K562 treated with DMSO at 1 percent for 4 hours (cell line): ENCODE measurements around the gene PPP1R1B. TPM values are rescaled to one million over a fixed set of nuclear protein-coding genes. Genes with fewer than 3 reads are reported as not detected.

Experiments
- total RNA-seq: library from RNA; unstranded; fragments of 300-600 nt; gene quantifications from 2 replicates; pipeline ENCODE4 v1.2.3, GENCODE V29; 2022; ENCODE audit not compliant: insufficient read depth

Gene PPP1R1B
- total RNA-seq = not detected in 2 replicates

DNA sequence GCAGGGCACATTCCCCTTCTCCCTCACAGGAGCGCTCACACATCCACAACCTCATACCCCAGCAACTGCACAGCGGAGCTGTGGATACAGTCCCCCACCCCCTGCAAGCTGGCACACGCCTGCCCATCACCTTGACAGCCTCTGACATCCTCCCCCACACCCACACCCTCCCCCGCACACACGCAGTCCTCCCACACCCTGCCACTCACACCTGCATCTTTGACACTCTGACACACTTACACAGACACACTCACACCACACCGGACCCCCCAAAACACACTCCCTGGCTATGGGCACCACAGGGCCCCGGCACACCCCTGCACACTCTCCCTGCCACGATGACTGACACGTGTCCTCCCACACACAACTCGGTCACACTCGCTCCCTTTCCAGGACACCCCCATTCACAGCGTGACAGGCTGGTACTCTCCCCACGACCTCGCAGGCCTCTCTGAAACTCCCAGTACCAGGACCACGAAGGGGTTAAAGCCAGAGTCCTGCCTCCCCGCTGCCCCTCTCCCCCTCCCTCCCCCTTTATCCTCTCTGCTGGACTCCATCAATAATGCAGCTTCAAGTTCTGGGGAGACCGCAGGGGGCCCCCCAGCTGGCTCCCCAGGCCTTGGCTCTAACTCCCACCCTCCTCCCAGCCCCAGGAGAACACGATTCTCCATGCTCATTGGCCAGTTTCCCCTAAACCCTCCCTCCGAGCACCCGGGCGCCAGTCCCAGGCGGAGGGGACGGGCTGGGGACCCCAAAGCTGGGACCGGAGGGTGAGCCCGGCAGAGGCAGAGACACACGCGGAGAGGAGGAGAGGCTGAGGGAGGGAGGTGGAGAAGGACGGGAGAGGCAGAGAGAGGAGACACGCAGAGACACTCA is at the start of gene PPP1R1B:
Gene PPP1R1B, plus strand, starts transcription at position 782 of the 876 bp plus-strand sequence. CDS start 441 bp downstream, outside the sequence.

DNA sequence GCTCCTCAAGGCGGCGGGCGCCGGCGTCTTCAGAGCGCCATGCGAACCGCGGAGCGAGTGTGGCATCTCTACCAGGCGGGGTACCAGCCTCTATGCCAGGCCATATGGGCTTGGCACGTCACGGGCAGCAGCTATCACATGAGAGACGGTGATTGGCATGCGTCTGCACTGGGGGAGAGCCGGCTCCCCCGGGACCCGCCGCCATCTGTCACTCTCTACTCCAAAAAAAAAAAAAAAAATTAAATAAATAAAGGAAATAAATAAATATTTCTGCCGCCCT is 19.0 kb upstream of the PPP1R1B start, which contains the start of gene NEUROD2:
Gene NEUROD2, minus strand, starts transcription at position 70 of the 280 bp plus-strand sequence. CDS start 1,321 bp downstream, outside the sequence.

DNA sequence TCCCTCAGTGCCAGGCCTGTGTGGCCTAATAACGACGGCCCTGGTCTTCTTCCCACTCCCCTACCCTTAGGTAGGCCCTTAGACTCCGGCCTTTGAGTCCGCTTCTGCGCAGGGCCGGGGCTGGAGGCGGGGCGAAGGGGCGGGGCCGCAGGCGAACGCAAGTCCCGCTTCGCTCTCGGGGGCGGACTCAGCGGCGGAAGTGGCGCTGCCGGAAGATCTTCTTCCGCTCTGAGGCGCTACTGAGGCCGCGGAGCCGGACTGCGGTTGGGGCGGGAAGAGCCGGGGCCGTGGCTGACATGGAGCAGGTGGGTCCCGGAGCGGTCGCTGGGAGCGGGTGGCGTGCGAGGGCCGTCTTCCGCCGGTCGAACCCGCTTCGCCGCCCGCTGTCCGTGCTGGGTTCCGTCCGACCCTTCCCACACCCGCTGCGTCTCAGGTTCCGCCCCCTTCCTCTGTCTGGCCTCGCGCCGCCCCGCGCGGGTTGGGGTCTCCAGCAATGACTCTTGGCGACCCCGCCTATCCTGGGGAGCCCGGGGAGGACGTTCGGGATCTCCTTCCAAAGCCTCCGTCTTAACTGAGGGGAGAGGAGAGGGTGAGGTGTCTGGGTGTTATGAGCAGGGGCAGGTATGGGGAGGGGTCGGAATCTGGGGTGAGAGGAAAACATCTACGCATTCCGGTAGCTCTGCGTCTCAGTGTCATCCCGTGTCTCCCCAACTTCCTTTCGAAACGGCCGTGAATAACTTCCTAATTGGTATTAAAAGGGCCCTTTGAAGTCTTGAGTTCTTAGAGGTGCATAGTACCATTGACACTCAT is 10.4 kb downstream of the PPP1R1B start, which contains the start of gene STARD3:
Gene STARD3, plus strand, starts transcription at position 218 of the 810 bp plus-strand sequence. CDS start 16,388 bp downstream, outside the sequence.

DNA sequence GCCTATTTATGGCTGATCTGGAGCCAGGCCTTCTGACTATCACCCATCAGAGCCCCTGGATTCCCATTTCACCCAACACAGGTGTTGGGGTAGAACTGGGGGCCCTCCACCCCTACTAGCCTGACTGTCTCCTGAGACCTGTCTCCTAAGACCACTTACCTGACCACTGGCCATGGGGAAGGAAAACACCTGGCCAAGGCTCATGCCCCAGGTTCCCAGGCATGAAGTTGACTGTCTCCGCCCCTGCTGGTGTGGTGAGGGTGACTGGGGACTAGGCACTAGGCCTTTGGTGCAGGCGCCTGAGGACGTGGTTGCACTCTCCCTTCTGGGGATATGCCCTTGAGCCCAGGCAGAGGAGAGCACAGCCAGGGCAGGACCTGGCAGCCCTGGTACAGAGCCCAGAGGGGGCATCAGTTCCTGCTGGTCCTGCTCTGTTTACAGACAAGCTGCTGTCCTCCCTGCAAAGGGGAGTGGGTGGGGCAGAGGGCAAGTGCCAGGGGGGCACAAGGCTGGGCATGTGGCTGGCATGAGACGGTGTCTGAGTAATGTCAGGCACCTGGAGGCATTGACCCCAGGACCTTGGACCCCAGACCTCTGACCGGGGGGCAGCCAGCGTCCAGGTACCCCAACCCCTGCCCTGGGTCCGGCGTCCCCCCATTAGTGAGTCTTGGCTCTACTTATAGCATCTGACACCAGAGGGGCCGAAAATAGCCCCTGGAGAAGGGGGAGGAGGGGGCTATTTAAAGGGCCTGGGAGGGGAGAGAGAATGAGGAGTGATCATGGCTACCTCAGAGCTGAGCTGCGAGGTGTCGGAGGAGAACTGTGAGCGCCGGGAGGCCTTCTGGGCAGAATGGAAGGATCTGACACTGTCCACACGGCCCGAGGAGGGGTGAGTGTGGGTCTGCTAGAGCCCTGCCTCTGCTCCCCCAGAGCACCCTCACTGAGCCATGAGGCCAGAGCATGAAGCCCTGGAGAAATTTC is 38.1 kb downstream of the PPP1R1B start, which contains the start of gene TCAP:
Gene TCAP, plus strand, starts transcription at position 769 of the 981 bp plus-strand sequence. Its CDS starts 11 bp downstream, at position 780.

DNA sequence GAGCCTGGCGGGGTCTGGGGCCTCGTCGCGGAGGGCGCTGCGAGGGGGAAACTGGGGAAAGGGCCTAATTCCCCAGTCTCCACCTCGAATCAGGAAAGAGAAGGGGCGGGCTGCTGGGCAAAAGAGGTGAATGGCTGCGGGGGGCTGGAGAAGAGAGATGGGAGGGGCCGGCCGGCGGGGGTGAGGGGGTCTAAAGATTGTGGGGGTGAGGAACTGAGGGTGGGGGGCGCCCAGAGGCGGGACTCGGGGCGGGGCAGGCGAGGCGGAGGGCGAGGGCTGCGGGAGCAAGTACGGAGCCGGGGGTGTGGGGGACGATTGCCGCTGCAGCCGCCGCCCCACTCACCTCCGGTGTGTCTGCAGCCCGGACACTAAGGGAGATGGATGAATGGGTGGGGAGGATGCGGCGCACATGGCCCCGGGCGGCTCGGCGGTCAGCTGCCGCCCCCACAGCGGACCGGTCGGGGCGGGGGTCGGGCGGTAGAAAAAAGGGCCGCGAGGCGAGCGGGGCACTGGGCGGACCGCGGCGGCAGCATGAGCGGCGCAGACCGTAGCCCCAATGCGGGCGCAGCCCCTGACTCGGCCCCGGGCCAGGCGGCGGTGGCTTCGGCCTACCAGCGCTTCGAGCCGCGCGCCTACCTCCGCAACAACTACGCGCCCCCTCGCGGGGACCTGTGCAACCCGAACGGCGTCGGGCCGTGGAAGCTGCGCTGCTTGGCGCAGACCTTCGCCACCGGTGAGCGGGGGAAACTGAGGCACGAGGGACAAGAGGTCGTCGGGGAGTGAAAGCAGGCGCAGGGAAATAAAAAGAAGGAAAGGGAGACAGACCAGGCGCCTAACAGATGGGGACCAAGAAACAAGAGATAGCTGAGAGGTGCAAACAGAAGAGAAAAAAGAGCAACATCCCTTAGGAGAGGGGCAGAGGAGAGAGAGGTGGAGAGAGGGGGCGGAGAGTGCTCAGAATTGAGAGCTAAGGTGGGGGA is 41.5 kb downstream of the PPP1R1B start, which contains the start of gene PNMT:
Gene PNMT, plus strand, starts transcription at position 509 of the 980 bp plus-strand sequence. Its CDS starts 23 bp downstream, at position 532.

Other genes starting within 250 kb of the PPP1R1B start
- gene FBXL20, start 225.3 kb upstream of the PPP1R1B start, total RNA-seq = 4.0 and 6.1 TPM in 2 replicates
- 17.0 and 21.8 TPM in 2 replicates for gene MED1, start 175.7 kb upstream of the PPP1R1B start, total RNA-seq
- gene CDK12, start 165.5 kb upstream of the PPP1R1B start, total RNA-seq = 22.8 and 31.0 TPM in 2 replicates
- not detected in 2 replicates for gene NEUROD2, start 19.0 kb upstream of the PPP1R1B start, total RNA-seq
- 79.9 and 98.4 TPM in 2 replicates for gene STARD3, start 10.2 kb downstream of the PPP1R1B start, total RNA-seq
- 5.2 and 8.3 TPM in 2 replicates for gene TCAP, start 38.4 kb downstream of the PPP1R1B start, total RNA-seq
- gene PNMT, start 41.5 kb downstream of the PPP1R1B start, total RNA-seq = 6.1 and 10.3 TPM in 2 replicates
- 7.6 and 8.4 TPM in 2 replicates for gene PGAP3, start 61.1 kb downstream of the PPP1R1B start, total RNA-seq
- gene ERBB2, start 73.1 kb downstream of the PPP1R1B start, total RNA-seq = 2.9 and 3.3 TPM in 2 replicates
- 67.6 and 81.3 TPM in 2 replicates for gene MIEN1, start 103.6 kb downstream of the PPP1R1B start, total RNA-seq
- gene GRB7, start 111.0 kb downstream of the PPP1R1B start, total RNA-seq = 3.2 and 5.1 TPM in 2 replicates
- 0.47 TPM in 1 of 2 replicates, not detected in the other for gene IKZF3, start 237.4 kb downstream of the PPP1R1B start, total RNA-seq
- not detected in 2 replicates for gene ZPBP2, start 241.2 kb downstream of the PPP1R1B start, total RNA-seq